HG03442 (cell line): ENCODE measurements around the gene SH3BP2.

Experiments
- ATAC-seq: cut with Tn5 transposase; IDR thresholded peaks from one replicate; pipeline ENCODE4 v1.9.1; 2021; ENCODE audit warnings: mild to moderate bottlenecking, moderate library complexity; ENCODE audit not compliant: unreplicated experiment

SH3BP2 gene

DNA sequence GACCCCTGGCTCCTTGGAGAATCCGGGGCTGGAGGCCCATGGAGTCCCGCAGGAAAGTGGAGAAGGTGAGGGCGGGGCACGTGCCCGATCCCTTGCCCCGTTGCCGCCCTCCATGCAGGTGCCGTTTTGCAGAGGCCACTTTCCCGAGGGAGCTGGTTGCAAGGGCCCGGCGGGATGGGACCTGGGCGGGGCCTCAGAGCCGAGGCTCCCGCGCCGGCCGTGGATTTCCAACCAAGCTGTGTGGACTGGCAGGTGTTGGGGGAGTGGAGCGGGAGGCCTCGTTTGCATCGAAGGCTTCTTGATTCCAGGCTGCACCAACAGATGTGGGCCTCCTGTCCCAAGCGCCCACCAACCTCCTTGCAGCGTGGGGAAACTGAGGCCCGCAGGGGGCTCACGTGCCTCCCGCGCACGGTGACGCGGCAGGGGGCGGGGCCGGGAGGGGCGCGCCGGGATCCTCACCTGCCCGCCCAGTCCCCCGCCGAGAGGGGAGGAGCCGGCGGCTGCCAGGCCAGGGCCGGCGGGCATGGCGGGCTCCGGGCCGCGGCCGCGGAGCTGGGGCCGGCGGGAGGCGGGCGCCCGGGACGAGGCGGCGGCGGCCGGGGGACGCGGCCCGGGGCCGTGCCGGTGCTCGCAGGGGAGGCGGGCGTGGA is 24.9 kb downstream of the SH3BP2 start:
- no peak for ATAC-seq

DNA sequence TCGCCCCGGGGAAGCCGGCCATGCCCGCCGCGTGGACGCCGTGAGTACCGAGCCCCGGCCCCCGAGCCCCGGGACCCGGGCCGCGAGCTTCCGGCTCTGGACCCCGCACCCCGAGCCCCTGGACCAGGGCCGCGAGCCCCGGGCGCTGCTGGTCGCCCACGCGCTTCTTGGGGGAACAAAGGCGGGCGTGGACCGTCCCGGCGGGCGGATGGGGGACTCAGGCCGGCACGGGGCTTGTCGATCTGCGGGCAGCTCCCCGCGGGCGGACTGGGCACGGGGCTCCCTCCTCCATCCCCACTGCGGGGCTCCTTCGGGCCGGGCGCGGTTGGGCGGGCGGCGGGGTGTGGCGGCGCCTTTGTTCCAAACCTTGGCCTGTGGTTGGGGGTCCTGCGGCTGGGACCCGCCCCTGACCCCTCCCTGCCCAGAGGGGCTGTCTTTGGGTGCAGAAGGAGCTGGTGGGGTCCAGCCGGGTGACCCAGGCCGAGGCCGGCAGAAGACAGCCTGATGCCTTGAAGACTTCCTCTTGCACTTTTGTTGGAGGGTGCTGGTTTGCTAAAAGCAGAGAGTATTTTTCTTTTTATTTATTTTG is 25.6 kb downstream of the SH3BP2 start:
- ATAC-seq, result no peak

DNA sequence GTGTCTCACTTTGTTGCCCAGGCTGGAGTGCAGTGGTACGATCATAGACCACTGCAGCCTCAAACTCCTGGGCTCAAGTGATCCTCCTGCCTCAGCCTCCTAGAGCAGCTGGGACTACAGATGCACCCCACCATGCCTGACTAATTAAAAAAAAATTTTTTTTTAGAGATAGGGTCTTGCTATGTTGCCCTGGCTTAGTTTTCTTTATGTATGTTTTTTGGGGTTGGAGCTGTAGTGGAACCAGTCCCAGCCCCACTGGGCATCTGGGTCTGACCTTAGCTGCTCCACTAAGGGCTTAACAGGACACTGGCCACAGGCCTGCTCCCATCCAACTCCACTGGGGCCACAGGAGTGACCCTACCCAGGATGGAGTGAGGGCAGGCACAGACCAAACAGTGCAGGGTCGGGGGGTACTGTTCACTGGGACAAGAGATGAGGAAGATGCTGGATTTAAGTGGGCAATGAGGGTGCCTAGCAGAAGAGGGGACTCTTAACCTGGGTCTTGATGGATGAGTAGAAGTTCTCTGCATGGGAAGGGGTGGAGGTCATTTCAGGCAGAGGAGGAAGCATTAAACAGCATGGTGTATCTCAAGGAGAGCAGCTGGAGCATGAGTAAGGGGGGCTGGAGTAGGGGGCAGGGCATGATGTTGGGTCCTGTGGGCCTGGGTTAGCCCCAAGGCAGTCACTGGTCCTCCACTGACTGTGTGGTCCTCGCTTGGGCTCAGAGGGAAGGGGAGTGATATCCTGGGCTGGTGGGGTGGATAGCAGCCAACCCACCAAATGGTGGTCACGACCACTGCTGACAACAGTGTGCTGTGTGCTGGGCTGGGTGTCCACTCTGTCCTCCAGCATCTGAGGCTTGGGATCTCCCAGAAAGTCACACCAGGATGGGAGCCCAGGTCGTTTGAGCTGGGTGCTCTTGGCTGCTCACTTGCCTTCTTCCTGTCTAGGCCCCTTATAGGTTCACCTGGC is 26.6 kb downstream of the SH3BP2 start:
- ATAC-seq, result no peak

DNA sequence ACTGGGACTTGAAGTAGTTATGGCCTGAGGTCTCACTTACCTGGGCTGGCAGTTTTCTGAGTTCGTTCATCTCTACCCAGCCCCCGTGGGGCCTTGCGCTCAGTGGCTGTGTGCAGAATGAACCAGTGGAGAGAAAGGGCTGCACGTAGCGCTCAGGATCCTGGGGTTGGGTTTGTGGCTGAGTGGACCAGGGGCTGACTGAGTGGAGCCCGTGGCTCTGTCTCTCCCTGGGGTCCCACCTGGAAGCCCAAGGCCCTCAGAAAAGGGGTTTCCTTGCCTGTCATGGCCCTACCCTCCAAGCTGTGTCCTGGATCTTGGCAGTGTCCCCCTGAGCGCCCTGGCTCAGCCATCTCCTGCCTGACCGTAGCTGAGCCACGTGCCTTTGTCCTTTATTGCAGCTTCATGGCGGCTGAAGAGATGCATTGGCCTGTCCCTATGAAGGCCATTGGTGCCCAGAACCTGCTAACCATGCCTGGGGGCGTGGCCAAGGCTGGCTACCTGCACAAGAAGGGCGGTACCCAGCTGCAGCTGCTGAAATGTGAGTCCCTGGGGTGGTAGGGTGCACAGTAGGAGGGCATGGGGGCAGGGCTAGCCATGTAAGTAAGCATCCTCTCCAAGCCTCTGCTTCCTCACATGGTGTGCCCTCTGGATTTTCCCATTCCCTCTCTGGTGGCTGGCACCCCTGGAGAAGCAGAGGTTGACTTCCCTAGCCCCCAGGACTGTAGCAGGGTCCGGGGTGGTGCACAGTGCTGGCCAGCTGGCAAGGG is 27.5 kb downstream of the SH3BP2 start:
- no peak for ATAC-seq

DNA sequence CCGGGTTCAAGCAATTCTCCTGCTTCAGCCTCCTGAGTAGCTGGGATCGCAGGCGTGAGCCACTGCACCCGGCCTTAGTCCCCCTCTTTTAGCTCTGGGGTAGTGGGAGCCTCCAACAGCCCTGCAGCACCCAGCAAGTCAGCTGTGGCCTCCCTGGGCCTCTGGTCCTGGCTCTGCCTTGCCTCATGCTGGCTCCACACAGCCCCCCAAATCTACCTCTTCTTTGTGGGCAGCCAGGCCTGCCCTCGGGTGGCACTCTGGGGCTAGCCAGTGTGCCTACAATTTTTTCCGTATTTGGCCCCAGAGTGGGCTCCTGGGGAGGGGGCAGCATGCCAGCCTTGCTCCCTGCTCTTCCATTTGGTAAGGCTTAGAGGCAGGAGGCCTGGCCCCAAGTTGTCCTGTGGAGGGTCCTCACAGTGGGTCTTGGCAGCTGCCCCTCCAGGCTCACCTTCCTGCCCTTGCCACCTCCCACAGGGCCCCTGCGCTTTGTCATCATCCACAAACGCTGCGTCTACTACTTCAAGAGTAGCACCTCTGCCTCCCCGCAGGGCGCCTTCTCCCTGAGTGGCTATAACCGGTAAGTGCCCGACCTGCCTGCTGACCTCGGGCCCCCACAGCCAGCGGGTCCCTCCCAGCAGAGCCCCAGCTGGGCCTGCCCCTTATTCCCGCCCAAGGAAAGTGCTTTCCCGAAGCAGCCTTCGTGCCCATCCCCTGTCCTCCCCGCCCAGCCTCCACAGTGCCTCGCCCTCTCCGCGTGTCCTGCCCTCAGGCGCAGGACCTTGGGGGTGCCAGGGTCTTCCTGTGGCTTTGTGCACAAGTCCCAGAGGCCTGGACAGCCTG is 29.8 kb downstream of the SH3BP2 start:
- no peak for ATAC-seq

DNA sequence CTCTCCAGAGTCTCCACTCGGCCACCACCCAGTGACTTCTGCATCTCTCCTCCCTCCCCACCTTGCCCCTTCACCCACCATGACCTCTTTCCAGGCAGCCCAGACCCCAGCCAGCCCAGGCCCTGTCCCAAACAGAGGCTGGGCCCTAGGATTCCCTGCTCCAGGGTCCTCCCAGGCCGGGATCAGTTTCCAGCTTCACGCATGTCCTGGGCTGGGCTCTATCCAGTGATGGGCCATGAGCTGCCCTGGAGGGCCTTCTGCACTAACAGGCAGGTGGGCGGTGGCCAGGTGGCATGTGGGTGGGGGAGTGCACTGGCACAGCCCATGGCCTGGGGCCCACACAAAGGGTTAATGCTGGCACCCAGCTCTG is 30.4 kb downstream of the SH3BP2 start:
- no peak for ATAC-seq

DNA sequence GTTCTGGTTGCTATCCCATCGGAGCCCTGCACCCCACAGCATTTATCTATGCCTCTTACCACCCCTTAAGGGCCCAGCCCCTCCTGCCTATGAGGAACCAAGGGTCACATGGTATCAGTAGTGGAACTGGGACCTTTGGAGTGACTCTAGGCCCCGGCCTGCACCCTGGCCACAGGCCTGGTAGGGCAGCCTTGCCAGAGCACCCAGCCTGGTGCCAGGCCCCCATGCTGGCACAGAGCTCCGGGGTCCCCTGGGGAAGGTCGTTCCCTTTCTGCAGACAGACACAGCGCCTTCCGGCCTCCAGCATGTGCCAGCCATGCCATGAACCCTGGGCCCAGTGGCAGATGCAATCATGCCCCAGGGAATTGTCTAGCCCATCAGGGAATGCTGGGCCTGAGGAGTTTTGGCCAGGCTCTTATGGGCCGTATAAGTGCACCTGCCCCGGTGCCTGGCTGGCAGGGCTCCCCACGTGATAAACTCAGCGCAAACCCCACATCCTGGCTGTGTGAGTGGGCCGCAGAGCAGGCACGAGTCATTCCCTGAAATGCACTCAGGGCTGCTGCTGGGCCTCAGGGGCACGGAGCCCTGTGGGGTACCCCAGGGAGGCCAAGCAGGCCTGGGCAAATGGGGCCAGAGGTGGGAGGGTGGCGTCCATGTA is 30.9 kb downstream of the SH3BP2 start:
- ATAC-seq, result no peak

DNA sequence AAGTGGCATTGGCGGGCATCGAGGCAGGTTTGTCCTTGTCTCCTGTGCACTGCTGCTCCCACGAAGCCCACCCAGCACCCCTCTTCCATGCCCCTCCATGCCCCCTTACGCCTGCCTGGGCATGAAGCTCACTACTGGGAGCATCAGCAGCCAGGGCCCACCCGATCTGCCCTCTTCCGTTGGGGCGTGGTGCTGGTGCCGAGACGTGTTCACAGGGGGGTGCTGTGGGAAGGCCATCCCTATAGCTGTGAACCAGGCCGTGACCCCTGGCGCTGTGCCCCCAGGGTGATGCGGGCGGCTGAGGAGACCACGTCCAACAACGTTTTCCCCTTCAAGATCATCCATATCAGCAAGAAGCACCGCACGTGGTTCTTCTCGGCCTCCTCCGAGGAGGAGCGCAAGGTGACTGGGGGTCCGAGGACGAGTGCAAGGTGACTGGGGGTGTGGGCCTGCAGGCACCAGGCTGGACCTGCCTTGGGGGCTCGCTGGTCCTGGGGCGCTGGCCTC is 31.5 kb downstream of the SH3BP2 start:
- ATAC-seq, result no peak

DNA sequence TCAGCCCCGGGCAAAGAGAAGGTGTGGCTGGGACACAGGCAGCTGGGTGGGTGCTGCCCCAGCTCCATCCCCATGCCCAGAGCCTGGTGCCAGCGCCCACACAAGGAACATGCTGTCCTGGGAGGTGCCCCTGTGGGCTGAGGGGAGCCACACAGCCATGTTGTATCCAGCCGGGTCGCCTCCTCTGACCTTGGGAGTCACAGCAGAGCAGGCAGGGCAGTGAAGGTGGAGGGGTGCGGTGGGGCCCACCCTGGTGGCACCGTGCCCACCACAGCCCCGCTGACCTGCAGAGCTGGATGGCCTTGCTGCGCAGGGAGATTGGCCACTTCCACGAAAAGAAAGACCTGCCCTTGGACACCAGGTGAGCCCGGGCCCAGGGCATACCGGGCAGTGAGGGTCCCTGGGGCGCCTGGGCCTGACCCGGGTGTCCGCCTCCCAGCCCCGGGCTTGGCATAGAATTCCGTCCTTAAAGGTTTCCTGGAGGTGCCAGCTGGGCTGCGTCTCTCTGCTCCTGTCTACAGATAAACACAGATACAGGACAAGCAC is 32.0 kb downstream of the SH3BP2 start:
- no peak for ATAC-seq

DNA sequence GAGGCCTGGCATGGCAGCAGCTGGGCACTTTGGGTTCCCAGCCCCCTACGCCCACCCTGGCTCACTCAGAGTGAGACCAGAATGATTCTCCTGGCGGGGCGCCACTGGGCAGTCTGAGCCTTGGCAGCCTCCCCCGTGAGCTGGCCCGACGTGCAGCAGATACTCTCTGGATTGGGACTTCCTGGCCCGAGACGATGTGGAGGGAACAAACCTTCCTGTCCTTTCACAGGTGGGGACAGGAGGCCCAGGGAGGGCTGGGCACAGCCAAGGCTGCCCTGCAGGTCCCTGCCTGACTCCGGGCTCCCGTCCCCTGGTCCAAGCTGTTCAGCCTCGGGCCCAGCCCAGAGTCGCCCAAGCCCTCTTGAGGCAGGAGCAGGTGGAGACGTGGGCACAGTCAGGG is 32.9 kb downstream of the SH3BP2 start:
- no peak for ATAC-seq

DNA sequence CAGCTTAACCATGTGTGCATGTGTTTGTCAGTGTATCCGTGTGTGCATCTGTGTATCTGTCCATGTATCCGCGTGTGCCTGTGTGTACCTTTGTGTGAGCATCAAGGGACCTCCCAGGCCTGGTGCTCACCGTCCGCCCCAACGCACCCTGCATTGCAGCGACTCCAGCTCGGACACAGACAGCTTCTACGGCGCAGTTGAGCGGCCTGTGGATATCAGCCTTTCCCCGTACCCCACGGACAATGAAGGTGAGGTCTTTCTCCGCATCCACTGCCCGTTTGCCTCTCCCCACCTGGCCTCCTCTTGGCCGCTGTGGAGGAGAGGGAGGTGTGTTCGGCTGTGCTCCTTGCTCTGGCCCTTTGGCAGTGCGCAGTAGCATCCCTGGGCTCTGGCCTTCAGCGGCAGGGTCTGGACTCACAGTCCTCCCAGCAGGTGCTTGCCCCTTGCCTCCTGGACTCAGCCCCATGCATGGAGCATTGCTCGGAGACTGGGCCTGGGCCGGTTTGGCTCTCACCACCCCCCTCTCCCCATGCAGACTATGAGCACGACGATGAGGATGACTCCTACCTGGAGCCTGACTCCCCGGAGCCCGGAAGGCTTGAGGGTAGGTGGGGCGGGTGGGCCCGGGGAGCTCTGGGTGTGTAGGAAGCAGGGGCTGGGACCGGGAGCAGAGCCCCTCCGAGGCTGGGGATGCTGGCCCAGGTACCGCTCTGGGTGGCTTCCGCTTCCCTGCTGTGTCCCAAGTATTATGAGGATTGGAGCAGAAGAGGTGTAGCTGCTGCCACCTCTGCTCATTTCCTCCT is 34.4 kb downstream of the SH3BP2 start:
- no peak for ATAC-seq

DNA sequence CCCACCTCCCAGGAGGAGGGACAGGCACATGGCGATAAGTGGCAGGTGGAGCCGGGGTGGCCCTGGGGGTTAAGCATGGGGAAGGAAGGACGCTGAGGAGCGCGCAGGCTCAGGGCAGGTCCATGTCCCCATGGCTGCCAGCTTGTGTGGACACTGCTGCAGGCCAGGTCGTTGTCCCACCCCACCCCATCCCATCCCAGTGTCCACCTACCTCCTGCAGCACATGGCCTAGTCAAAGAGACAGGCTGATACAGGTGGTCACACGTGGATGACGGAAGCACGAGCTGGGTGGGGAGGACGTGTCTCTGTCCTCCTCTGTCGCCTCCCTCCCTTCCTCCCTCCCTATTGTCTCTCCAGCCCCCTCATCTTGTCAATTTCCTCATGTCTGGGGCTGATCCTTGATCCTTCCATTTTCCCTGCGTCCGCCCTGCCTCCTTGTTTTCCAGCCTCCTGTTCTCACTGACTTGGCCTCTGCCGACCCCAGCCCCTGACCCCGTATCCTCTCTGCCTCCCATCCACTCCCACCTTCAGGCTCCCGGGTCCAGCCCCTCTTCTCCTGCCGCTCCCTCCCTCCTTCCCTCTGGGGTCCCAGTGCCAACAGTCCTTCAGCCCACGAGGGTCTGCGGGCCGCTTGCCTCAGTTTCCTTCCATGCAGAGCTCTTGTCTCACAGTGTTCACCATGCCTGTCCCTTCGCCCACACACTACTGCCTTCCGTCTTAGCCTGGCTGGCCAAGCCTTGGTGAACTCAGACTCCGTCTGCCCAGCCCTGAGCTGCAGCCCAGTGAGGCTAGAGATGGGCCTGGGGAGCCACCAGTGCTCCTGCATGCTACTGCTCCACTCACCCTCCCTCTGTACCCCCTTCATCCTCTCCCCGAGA is 35.2 kb downstream of the SH3BP2 start:
- ATAC-seq, result no peak

DNA sequence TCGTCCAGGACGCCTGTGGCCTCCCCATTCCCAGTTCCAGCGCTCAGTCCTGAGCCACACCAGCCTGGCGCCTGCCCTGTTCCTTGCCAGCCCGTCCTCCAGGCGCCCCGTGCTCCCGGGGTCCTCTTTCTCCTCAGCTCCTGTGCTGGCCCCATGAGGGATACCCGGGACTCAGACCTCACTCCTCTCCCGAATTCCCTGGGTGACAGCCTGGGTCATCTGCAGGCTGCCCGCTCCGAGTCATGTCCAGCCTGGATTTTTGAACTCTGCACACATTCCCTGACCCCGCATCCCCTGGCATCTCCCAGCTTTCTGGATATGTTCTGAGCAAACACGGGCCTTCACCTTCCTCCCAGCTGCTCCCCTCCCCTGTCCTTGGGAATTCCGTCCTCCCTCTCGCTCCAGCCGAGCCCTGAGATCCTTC is 35.9 kb downstream of the SH3BP2 start:
- no peak for ATAC-seq

DNA sequence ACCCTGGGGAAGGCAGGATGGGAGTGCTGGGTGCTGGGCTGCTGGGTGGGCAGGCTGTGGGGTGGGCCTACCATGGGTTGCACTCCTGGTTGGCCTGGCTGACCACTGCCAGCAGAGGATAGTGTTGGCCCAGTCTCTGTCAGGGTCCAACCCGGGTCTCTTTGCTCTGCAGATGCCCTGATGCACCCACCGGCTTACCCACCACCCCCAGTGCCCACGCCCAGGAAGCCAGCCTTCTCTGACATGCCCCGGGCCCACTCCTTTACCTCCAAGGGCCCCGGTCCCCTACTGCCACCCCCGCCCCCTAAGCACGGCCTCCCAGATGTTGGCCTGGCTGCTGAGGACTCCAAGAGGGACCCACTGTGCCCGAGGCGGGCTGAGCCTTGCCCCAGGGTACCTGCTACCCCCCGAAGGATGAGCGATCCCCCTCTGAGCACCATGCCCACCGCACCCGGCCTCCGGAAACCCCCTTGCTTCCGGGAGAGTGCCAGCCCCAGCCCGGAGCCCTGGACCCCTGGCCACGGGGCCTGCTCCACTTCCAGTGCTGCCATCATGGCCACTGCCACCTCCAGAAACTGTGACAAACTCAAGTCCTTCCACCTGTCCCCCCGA is 36.5 kb downstream of the SH3BP2 start:
- no peak for ATAC-seq

DNA sequence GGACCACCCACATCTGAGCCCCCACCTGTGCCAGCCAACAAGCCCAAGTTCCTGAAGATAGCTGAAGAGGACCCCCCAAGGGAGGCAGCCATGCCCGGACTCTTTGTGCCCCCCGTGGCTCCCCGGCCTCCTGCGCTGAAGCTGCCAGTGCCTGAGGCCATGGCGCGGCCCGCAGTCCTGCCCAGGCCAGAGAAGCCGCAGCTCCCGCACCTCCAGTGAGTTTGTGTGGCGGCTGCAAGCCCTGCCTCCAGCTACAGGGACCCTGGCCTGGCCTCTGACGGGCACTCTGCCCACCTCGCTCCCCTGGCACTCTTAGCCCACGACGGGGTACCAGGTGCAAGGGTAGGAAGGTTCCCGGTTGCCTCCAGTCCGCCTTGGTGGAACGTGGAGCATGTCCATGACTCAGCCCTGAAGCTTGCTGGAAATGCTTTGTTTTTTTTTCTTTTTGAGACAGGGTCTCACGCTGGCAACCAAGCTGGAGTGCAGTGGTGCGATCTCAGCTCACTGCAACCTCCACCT is 37.1 kb downstream of the SH3BP2 start:
- no peak for ATAC-seq

DNA sequence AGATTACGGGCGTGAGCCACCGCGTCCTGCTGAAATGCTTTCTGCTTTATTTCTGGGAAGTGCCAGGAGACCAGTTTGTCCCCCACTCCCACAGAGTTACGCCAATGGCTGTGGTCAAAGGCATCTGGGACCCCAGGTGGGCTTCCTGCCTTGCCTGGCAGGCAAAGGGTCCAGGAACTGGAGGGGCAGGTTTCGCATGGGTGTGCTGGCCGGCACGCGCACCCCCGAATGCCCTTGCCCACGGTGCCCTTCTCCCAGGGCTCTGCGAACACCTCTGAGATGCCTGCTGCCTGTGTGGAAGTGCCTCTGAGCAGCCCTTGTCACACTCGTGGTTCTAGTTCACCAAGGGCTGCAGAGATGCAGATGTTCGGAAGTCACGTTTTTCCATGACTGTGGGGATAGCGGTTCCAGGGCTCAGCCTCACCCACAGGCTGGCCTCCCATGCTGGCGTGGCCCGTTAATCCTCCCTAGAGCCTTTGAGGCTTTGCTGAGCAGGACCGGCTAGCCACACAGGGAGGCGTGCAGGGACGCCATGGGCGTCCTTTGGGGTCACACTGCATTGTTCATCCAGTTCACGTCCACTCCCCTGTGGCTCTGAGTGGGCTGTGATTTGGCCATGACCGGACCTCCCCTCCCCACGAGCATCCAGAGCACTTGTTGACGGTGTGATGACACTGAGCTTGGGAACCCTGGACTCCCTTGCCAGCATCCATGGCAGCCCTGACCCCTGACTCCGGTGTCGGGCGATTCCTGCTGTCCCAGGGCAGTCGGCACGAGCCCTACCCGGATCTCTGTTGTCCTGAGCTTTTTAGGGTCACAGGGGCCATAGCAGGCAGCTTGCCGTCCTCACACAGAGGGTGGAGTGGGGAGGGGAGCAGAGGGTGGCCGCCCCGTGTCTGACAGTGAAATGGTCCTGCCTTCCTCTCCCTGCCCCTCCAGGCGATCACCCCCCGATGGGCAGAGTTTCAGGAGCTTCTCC is 38.0 kb downstream of the SH3BP2 start:
- no peak for ATAC-seq
